Bronchus fibroblast of lung (primary cell): ENCODE measurements around the gene SERHL2. TPM values are rescaled to one million over a fixed set of nuclear protein-coding genes. Genes with fewer than 3 reads are reported as not detected.

Experiments
- total RNA-seq: library from RNA; depleted of rRNA; stranded (reverse); fragments of >200 nt; gene quantifications from 2 replicates; pipeline ENCODE4 v1.2.3, GENCODE V29; 2015

SERHL2 gene, protein sequence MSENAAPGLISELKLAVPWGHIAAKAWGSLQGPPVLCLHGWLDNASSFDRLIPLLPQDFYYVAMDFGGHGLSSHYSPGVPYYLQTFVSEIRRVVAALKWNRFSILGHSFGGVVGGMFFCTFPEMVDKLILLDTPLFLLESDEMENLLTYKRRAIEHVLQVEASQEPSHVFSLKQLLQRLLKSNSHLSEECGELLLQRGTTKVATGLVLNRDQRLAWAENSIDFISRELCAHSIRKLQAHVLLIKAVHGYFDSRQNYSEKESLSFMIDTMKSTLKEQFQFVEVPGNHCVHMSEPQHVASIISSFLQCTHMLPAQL
- 2.4 and 3.0 TPM in 2 replicates for total RNA-seq

DNA sequence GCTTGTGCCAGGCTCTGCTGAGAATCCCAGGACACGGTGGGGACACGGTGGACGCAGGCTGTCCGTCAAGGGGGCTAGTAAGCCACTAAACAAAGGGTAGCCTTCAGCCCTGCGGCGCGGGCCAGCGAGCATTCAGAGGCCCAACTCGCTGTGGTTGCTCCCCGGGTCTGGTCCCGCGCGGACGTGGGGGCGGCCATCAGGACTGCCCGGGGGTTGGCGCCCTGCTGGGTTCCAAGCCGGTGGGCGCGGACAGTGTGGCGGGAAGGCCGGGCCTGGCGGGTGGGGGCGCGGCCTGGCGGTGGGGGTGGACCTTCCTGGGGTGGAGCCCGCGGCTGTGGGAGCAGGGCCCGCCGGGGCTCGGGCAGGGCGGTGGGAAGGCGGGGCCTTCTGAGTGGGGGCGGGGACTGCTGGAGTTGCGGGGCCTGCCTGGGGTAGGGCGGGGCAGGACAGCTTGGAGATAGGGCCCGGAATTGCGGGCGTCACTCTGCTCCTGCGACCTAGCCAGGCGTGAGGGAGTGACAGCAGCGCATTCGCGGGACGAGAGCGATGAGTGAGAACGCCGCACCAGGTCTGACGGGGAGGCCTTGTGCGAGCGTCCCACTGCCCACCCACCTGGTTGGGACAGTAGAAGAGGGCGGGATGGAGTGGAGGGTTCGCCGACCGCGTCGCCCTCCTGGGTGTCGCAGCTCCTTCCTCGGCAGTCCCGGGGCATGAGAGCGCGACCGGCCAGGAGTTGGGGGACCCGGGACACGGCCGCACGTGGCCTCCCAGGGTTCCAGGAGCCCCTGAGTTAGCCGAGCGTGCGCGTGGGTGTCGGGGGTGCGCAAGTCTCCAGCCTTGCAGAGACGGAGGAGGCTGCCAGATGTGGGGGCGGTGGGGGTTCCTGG, at the start of gene SERHL2:
TSS of gene SERHL2 (plus strand) at position 482 of the 887 bp plus-strand sequence. CDS start at position 547, 65 bp downstream.

DNA sequence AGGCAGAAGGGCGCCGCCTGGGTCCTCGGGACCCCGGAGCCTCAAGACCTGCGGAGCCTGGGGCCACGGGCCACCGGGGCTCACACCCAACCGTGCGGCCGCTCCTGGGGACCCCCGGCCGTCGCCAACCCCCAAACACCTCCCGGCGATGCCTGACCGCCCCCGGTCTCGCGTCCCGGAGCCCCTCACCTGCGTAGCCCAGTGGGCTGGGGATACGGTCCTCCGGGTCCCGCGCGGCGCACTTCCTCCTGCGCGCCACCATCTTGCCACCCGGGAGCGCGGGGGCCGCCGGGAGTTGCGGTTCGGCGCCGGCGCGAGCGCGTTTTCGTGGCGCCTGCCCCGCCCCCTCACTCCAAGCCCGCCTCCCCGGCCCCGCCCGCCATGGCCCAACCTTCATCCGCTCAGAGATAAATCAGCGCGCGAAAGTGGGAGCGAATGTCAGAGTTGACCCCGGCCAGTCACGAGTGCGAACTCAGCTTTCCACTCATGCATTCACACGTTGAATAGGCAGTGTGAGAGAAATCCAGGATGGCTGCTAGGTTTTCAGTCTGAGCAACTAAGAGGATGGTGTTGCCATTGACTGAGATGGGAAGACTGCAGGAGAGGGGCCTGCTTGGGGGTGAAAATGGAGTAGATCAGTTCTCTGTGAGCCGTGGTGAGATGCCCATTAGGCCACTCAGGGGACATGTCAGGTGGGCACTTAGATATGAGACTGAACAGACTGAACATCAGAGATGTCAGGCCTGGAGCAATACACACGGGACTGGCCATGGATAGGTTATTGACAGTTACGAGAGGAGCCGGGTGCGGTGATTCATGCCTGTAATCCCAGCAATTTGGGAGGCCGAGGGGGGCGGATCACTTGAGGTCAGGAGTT, 34.0 kb upstream of the SERHL2 start, which contains the start of gene RRP7A:
TSS of gene RRP7A (minus strand) at position 272 of the 877 bp plus-strand sequence. CDS start at position 262, 10 bp downstream.

DNA sequence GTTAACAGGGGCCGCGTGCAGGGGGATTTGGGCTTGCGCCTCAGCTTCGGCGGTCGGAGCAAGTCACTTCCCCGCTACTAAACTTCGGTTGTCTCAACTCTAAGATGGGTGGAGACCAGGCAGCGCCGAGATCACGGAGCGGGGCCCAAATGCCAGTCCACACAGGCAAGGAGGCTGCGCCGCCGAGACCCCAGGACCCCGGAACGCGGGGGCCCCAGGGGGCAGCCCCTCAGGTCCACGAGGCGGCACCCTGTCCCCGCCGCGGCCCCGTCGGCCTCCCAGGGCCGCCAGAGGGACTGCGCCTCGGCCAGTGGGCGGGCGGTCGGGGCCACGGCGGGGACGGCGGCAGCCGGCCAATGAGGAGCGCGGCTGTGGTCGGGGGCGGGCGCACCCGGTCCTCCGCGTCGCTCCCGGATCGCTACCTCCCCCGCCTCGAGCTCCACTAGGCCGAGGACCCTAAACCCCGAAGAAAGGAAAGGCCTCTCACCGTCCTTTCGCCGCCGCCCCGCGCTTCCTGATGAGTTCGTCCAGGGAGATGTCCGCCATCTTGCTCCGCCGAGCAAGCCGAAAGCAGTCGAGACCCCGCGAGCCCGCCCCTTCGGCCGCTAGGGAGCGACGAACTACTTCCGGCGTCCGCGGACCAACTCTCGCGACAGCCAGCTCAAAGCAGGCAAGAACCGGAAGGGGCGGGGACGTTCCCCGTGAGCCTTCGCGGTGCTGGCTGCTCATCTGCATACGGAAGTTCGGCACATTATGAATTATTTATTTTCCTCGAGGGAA, 60.7 kb downstream of the SERHL2 start, which contains the start of gene POLDIP3:
TSS of gene POLDIP3 (minus strand) at position 572 of the 780 bp plus-strand sequence. CDS start at position 546, 26 bp downstream.

Other genes with a start within 250 kb of the SERHL2 start
- not detected in 2 replicates for gene NFAM1, start 121.6 kb upstream of the SERHL2 start, total RNA-seq
- gene RRP7A, start 34.2 kb upstream of the SERHL2 start, total RNA-seq, result 30.6 and 37.3 TPM in 2 replicates
- 31.4 and 34.3 TPM in 2 replicates for gene POLDIP3, start 60.9 kb downstream of the SERHL2 start, total RNA-seq
- gene ATP5MGL, start 86.6 kb downstream of the SERHL2 start, total RNA-seq, result 0.15 TPM in 1 of 2 replicates, not detected in the other
- 171 and 197 TPM in 2 replicates for gene CYB5R3, start 95.4 kb downstream of the SERHL2 start, total RNA-seq
- gene A4GALT, start 166.9 kb downstream of the SERHL2 start, total RNA-seq, result 9.2 and 9.4 TPM in 2 replicates